Liver (tissue), 9 donors: ENCODE data around the gene SMYD3. TPM values are rescaled to one million over a fixed set of nuclear protein-coding genes. Genes with fewer than 3 reads are reported as not detected.

Experiments
- DNase-seq: peaks from one replicate; pipeline ENCODE4 v3.0.0-alpha.2; 2017; ENCODE audit warnings: low spot score
- H3K27ac ChIP-seq, 2 donors: one replicate each; pipeline ENCODE4 v1.7.0; 2013; ENCODE audit warnings: inconsistent platforms in 2 of 2, low read length in 2 of 2, control low read depth in 1 of 2, low read depth in 1 of 2, mild to moderate bottlenecking in 1 of 2
- H3K27me3 ChIP-seq, 4 donors: one replicate each; pipeline versions ENCODE4 v1.6.1 to v1.7.0; 2013; ENCODE audit warnings: low read length in 3 of 4, inconsistent platforms in 1 of 4, mild to moderate bottlenecking in 1 of 4, moderate library complexity in 1 of 4; ENCODE audit not compliant: control insufficient read depth in 4 of 4, insufficient read depth in 4 of 4
- H3K36me3 ChIP-seq, 4 donors: one replicate each; pipeline versions ENCODE4 v1.6.1 to v1.7.0; 2013; ENCODE audit warnings: low read length in 3 of 4, mild to moderate bottlenecking in 3 of 4, low read depth in 1 of 4, moderate library complexity in 1 of 4; ENCODE audit not compliant: control insufficient read depth in 4 of 4, insufficient read depth in 3 of 4
- H3K4me1 ChIP-seq, 4 donors: one replicate each; pipeline versions ENCODE4 v1.6.1 to v1.7.0; 2013; ENCODE audit warnings: low read length in 3 of 4, mild to moderate bottlenecking in 3 of 4, moderate library complexity in 1 of 4; ENCODE audit not compliant: control insufficient read depth in 4 of 4, insufficient read depth in 4 of 4
- H3K4me3 ChIP-seq, 3 donors: one replicate each; pipeline versions ENCODE4 v1.6.1 to v1.7.0; 2013; ENCODE audit warnings: low read length in 3 of 3, control low read depth in 1 of 3, low read depth in 1 of 3, mild to moderate bottlenecking in 1 of 3
- H3K9ac ChIP-seq, 2 donors: one replicate each; pipeline ENCODE4 v1.7.0; 2013; ENCODE audit warnings: low read length in 2 of 2, mild to moderate bottlenecking in 2 of 2, moderate library complexity in 2 of 2, control low read depth in 1 of 2, low read depth in 1 of 2
- H3K9me3 ChIP-seq, 4 donors: one replicate each; pipeline versions ENCODE4 v1.6.1 to v1.7.0; 2013; ENCODE audit warnings: low read length in 3 of 4; ENCODE audit not compliant: control insufficient read depth in 4 of 4
- EGR1 ChIP-seq, 2 donors: IDR thresholded peaks; 2 replicates each; pipeline ENCODE4 v1.6.1; 2016 to 2018; ENCODE audit warnings: antibody characterized with exemption in 2 of 2, low read depth in 2 of 2
- FOXA2 ChIP-seq: IDR thresholded peaks from 2 replicates; pipeline ENCODE4 v1.6.1; 2016; ENCODE audit warnings: antibody characterized with exemption
- GABPA ChIP-seq, 2 donors: IDR thresholded peaks in 1 of 2; conservative IDR thresholded peaks in 1 of 2; 2 replicates each; pipeline ENCODE4 v1.6.1; 2016; ENCODE audit warnings: antibody characterized with exemption in 2 of 2, mild to moderate bottlenecking in 1 of 2, moderate library complexity in 1 of 2
- HNF4A ChIP-seq, 2 donors: conservative IDR thresholded peaks; 2 replicates each; pipeline ENCODE4 v1.6.1; 2016; ENCODE audit warnings: antibody characterized with exemption in 2 of 2, mild to moderate bottlenecking in 2 of 2
- JUND ChIP-seq, 2 donors: IDR thresholded peaks; 2 replicates each; pipeline ENCODE4 v1.6.1; 2016; ENCODE audit warnings: antibody characterized with exemption in 2 of 2
- MAX ChIP-seq: IDR thresholded peaks from 2 replicates; pipeline ENCODE4 v1.6.1; 2016; ENCODE audit warnings: antibody characterized with exemption
- NR2F2 ChIP-seq: IDR thresholded peaks from 2 replicates; pipeline ENCODE4 v1.6.1; 2016; ENCODE audit warnings: antibody characterized with exemption
- RXRA ChIP-seq, 2 donors: IDR thresholded peaks; 2 replicates each; pipeline ENCODE4 v1.6.1; 2017 to 2018; ENCODE audit warnings: antibody characterized with exemption in 2 of 2, mild to moderate bottlenecking in 1 of 2
- SP1 ChIP-seq: IDR thresholded peaks from 2 replicates; pipeline ENCODE4 v1.6.1; 2018; ENCODE audit warnings: antibody characterized with exemption, mild to moderate bottlenecking
- YY1 ChIP-seq: IDR thresholded peaks from 2 replicates; pipeline ENCODE4 v1.6.1; 2016; ENCODE audit warnings: antibody characterized with exemption, mild to moderate bottlenecking
- ZBTB33 ChIP-seq: IDR thresholded peaks from 2 replicates; pipeline ENCODE4 v1.6.1; 2016; ENCODE audit warnings: antibody characterized with exemption
- WGBS: extraction: QIAGEN DNeasy Blood & Tissue Kit; methylation state at CpG from one replicate; pipeline ENCODE4 v1.1.7; 2013; 5-methylcytosine and 5-hydroxymethylcytosine counted together
- polyA plus RNA-seq, 2 donors: library from polyadenylated mRNA; stranded (reverse) in 1 of 2; unstranded in 1 of 2; fragments of 200-250 nt in 1 of 2; fragments of >200 nt in 1 of 2; fragmentation: Nextera tagmentation in 1 of 2; extraction: Ambion mirVana in 1 of 2; gene quantifications; one replicate each; pipeline versions ENCODE4 v1.2.1 to v1.2.3, GENCODE V29; 2013 to 2015
- total RNA-seq, 2 donors: library from RNA; depleted of rRNA; stranded (reverse); fragments of >200 nt; gene quantifications; one replicate each; pipeline ENCODE4 v1.2.3, GENCODE V29; 2014
- TF ChIP-seq, protein P1 (sequence below): IDR thresholded peaks from 2 replicates; pipeline ENCODE4 v1.6.1; 2016; ENCODE audit warnings: antibody characterized with exemption
- TF ChIP-seq, protein P2 (sequence below): IDR thresholded peaks from 2 replicates; pipeline ENCODE4 v1.6.1; 2016; ENCODE audit warnings: antibody characterized with exemption, mild to moderate bottlenecking
- TF ChIP-seq, protein P3 (sequence below): fragments of 150-350 bp; IDR thresholded peaks from 2 replicates; pipeline ENCODE4 v1.5.1; 2017; ENCODE audit warnings: improper control_type of control experiment, low read depth, low read length; ENCODE audit not compliant: missing input control
- donor health status: healthy.
- donor health status: healthy.
- donor health status: healthy.
- donor health status: healthy.
- donor health status: healthy.

The SMYD3 gene
- total and polyA plus RNA-seq, 4 donors, result 3.1 to 9.1 (median 8.0) TPM

DNA sequence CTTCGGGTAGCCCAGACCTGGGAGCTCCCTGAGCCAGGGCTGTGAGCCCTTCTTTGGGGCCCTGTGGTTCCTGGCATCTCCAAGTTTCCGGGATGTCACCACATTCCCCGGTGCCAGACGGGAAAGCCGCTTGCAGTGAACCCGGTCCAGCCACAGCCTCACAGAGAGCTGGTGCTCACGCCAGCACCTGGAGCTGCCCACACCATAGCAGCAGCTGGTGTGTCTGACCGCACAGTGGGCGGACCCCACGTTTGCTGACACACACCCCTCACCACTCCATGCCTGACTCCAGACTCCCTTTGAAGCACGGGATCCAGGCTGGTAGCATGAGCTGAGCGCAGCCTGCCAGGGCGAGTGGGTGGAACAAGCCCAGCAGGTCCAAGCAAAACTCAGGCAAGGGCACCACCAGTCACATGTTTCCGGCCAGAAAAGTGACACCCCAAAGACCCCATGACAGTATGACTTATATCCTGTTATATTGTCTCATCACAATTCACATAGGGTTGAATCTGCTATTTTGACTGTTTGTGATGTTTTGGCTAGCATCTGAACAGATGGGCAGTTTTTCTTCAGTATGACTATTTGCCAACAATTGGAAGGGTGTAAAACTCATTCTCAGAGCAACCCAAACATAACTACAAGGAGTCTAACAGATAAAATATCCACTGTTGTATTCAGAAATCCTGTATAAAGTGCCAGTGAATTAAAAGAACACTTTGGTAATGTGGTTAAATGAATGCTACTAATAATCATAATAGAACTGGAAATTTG is 285.4 kb downstream of the SMYD3 start:
- Histone ChIP-seq H3K4me3 (no peak overlapping the region), H3K4me1 (no peaks in the 10 kb centered on the region), H3K9ac (no peak overlapping the region), H3K36me3 (peaks cover 0 to 1% (median 0%) of the 10 kb centered on the region in 4 donors), H3K9me3 (no peaks in the 10 kb centered on the region), H3K27me3 (no peaks in the 10 kb centered on the region), H3K27ac (no peak overlapping the region)
- WGBS, result 98% methylated on average over 14 of the region's 14 CpGs
- TF ChIP-seq ZBTB33 (no peak), FOXA2 (no peak), MAX (no peak), RXRA (IDR thresholded peaks at IDR 0.05) (no peak), SP1 (no peak), HNF4A (conservative IDR thresholded peaks at IDR 0.05) (no peak), NR2F2 (no peak), GABPA (IDR thresholded peaks at IDR 0.05 in 1 of 2, conservative IDR thresholded peaks at IDR 0.05 in 1 of 2) (no peak), JUND (IDR thresholded peaks at IDR 0.05) (no peak), YY1 (no peak), EGR1 (IDR thresholded peaks at IDR 0.05; ENCODE audit: low read depth in 2 of 2) (no peak)
- TF ChIP-seq, protein P1, sequence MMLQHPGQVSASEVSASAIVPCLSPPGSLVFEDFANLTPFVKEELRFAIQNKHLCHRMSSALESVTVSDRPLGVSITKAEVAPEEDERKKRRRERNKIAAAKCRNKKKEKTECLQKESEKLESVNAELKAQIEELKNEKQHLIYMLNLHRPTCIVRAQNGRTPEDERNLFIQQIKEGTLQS, result no peak
- TF ChIP-seq, protein P2, sequence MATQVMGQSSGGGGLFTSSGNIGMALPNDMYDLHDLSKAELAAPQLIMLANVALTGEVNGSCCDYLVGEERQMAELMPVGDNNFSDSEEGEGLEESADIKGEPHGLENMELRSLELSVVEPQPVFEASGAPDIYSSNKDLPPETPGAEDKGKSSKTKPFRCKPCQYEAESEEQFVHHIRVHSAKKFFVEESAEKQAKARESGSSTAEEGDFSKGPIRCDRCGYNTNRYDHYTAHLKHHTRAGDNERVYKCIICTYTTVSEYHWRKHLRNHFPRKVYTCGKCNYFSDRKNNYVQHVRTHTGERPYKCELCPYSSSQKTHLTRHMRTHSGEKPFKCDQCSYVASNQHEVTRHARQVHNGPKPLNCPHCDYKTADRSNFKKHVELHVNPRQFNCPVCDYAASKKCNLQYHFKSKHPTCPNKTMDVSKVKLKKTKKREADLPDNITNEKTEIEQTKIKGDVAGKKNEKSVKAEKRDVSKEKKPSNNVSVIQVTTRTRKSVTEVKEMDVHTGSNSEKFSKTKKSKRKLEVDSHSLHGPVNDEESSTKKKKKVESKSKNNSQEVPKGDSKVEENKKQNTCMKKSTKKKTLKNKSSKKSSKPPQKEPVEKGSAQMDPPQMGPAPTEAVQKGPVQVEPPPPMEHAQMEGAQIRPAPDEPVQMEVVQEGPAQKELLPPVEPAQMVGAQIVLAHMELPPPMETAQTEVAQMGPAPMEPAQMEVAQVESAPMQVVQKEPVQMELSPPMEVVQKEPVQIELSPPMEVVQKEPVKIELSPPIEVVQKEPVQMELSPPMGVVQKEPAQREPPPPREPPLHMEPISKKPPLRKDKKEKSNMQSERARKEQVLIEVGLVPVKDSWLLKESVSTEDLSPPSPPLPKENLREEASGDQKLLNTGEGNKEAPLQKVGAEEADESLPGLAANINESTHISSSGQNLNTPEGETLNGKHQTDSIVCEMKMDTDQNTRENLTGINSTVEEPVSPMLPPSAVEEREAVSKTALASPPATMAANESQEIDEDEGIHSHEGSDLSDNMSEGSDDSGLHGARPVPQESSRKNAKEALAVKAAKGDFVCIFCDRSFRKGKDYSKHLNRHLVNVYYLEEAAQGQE, result no peak
- TF ChIP-seq, protein P3, sequence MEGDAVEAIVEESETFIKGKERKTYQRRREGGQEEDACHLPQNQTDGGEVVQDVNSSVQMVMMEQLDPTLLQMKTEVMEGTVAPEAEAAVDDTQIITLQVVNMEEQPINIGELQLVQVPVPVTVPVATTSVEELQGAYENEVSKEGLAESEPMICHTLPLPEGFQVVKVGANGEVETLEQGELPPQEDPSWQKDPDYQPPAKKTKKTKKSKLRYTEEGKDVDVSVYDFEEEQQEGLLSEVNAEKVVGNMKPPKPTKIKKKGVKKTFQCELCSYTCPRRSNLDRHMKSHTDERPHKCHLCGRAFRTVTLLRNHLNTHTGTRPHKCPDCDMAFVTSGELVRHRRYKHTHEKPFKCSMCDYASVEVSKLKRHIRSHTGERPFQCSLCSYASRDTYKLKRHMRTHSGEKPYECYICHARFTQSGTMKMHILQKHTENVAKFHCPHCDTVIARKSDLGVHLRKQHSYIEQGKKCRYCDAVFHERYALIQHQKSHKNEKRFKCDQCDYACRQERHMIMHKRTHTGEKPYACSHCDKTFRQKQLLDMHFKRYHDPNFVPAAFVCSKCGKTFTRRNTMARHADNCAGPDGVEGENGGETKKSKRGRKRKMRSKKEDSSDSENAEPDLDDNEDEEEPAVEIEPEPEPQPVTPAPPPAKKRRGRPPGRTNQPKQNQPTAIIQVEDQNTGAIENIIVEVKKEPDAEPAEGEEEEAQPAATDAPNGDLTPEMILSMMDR, result no peak
- no peak for DNase-seq
